Transverse colon (tissue), 3 donors: Measurements from ENCODE around the gene PSTPIP1.

Experiments
- EP300 ChIP-seq: sonication (generic); formaldehyde crosslinking; IDR thresholded peaks from one replicate; pipeline ENCODE4 v1.6.1; 2017; ENCODE audit warnings: antibody characterized with exemption, low read depth
- POLR2A ChIP-seq: fragments of 450-650 bp; IDR thresholded peaks from one replicate; pipeline ENCODE4 v1.6.1; 2016; ENCODE audit warnings: antibody characterized with exemption, mild to moderate bottlenecking, moderate library complexity
- TF ChIP-seq, protein P1 (sequence below), 5 experiments: fragments of 200-600 bp in 3 of 5; fragments of 450-650 bp in 2 of 5; sonication (generic) in 3 of 5; IDR thresholded peaks; 1 replicate in 2 of 5; 2 replicates in 3 of 5; pipeline ENCODE4 v1.5.1; 2016 to 2017; ENCODE audit warnings: antibody characterized with exemption in 5 of 5, inconsistent platforms in 3 of 5, mild to moderate bottlenecking in 2 of 5, moderate library complexity in 1 of 5

DNA sequence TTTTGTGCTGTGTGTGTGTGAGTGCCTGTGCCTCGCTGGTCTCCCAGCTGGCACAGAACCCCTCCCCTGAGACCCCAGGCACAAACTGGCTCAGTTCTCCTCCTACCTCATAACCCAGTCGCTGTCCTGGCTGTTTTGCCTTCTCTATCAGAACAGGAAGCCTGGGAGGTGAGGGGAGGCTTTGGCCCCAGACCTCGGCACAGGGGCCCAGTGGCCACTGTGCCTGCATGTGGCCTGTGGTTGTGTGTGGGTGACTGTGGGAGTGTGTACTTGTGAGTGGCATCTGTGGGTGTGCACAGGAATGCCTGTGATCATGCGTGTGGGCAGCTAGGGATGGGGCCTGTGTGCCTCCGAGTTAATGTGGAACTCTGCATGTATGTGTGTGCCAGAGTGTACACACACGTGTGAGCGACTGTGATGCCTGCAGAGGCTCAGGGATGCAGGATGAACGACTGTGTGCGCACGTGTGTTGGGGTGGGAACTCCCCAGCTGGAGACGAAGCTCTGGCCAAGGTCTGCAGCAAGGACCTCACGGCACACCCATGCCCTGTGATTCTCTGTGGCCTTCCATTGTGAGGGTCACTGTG lies 32.3 kb downstream of the PSTPIP1 start:
- no peak for TF ChIP-seq EP300
- TF ChIP-seq, protein P1, sequence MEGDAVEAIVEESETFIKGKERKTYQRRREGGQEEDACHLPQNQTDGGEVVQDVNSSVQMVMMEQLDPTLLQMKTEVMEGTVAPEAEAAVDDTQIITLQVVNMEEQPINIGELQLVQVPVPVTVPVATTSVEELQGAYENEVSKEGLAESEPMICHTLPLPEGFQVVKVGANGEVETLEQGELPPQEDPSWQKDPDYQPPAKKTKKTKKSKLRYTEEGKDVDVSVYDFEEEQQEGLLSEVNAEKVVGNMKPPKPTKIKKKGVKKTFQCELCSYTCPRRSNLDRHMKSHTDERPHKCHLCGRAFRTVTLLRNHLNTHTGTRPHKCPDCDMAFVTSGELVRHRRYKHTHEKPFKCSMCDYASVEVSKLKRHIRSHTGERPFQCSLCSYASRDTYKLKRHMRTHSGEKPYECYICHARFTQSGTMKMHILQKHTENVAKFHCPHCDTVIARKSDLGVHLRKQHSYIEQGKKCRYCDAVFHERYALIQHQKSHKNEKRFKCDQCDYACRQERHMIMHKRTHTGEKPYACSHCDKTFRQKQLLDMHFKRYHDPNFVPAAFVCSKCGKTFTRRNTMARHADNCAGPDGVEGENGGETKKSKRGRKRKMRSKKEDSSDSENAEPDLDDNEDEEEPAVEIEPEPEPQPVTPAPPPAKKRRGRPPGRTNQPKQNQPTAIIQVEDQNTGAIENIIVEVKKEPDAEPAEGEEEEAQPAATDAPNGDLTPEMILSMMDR (IDR thresholded peaks at IDR 0.05) = no peak
- TF ChIP-seq POLR2A = no peak
